Vagina (tissue), 2 donors: ENCODE results near the gene POGLUT3.

Source experiments
- POLR2A ChIP-seq, 2 donors: fragments of 450-650 bp; IDR thresholded peaks; one replicate each; pipeline ENCODE4 v1.6.1; 2017; ENCODE audit warnings: antibody characterized with exemption in 2 of 2, mild to moderate bottlenecking in 2 of 2, moderate library complexity in 2 of 2
- TF ChIP-seq, protein P1 (sequence below), 3 experiments: fragments of 450-650 bp in 2 of 3; fragments of 200-600 bp in 1 of 3; sonication (generic) in 1 of 3; IDR thresholded peaks; one replicate each; pipeline ENCODE4 v1.5.1; 2017 to 2019; ENCODE audit warnings: antibody characterized with exemption in 3 of 3, mild to moderate bottlenecking in 2 of 3, moderate library complexity in 2 of 3

DNA sequence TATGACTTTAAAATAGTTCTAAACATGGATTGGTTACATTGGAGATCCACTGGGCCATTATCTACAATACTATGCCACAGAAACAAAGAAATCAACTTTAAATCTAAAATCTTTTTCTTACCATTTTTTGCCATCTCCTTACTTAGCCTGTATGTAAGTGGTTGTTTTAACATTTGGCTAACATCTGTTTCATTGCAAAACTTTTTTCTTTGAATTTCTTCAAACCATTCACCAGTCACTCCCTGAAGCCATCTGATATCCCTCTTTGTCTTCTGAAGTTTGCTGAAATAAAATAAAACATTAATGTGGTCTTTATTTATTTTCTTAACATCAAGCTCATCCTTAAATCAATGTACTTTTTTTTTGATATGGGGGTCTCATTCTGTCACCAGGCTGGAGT, 43.3 kb upstream of the POGLUT3 start:
- TF ChIP-seq, protein P1, sequence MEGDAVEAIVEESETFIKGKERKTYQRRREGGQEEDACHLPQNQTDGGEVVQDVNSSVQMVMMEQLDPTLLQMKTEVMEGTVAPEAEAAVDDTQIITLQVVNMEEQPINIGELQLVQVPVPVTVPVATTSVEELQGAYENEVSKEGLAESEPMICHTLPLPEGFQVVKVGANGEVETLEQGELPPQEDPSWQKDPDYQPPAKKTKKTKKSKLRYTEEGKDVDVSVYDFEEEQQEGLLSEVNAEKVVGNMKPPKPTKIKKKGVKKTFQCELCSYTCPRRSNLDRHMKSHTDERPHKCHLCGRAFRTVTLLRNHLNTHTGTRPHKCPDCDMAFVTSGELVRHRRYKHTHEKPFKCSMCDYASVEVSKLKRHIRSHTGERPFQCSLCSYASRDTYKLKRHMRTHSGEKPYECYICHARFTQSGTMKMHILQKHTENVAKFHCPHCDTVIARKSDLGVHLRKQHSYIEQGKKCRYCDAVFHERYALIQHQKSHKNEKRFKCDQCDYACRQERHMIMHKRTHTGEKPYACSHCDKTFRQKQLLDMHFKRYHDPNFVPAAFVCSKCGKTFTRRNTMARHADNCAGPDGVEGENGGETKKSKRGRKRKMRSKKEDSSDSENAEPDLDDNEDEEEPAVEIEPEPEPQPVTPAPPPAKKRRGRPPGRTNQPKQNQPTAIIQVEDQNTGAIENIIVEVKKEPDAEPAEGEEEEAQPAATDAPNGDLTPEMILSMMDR (IDR thresholded peaks at IDR 0.05), result no peak
- TF ChIP-seq POLR2A (IDR thresholded peaks at IDR 0.05), result no peak
